ENCODE measurements around the gene ZSCAN26. TPM values are rescaled to one million over a fixed set of nuclear protein-coding genes. Genes with fewer than 3 reads are reported as not detected.
"Not testable (repeated sequence)": the region's sequence is repeated elsewhere in the genome, so short reads cannot be mapped to it uniquely, and the experiment has no call there.

ZSCAN26 gene
- total RNA-seq, 1 donor: 20.8 TPM

DNA sequence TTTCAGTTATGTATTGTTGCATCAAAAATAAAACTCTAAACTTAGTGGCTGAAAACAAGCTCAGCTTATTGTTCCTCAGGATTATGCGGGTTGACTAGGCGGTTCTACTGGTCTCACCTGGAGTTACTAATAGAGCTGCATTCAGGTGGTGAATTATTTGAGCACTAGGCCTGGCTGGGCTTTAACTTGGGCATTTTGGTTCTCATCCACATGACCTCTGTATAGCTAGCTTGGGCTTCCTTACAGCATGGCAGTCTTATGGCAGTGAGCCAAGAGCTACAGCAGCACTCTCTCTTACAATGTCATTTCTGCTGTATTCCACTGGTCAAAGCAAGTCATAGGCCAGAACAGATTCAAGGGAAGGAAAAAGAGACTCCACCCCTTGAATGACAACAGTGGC lies 16.0 kb downstream of the ZSCAN26 start:
- no peak for DNase-seq (ENCODE audit: low read depth)
- no peak overlapping the region for H3K4me3 ChIP-seq (ENCODE audit: low read depth, low read length)
- TF ChIP-seq, protein P1, sequence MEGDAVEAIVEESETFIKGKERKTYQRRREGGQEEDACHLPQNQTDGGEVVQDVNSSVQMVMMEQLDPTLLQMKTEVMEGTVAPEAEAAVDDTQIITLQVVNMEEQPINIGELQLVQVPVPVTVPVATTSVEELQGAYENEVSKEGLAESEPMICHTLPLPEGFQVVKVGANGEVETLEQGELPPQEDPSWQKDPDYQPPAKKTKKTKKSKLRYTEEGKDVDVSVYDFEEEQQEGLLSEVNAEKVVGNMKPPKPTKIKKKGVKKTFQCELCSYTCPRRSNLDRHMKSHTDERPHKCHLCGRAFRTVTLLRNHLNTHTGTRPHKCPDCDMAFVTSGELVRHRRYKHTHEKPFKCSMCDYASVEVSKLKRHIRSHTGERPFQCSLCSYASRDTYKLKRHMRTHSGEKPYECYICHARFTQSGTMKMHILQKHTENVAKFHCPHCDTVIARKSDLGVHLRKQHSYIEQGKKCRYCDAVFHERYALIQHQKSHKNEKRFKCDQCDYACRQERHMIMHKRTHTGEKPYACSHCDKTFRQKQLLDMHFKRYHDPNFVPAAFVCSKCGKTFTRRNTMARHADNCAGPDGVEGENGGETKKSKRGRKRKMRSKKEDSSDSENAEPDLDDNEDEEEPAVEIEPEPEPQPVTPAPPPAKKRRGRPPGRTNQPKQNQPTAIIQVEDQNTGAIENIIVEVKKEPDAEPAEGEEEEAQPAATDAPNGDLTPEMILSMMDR (IDR thresholded peaks at IDR 0.05; ENCODE audit: insufficient read depth, low read length): no peak

DNA sequence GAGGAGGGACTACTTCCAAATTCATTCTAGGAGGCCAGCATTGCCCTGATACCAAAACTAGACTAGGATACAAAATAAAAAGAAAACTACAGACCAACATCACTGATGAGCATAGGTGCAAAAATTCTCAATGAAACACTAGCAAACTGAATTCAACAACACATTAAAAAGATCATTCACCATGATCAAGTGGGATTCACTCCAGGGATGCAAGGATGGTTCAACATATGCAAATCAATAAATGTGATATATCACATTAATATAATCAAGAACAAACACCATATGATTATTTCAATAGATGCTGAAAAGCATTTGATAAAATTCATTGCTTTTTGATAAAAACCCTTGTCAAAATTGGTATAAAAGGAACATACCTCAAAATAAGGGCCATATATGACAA lies 24.6 kb downstream of the ZSCAN26 start:
- DNase-seq (ENCODE audit: low read depth): no peak
- H3K4me3 ChIP-seq (ENCODE audit: low read depth, low read length): no peak overlapping the region
- TF ChIP-seq, protein P1 (IDR thresholded peaks at IDR 0.05; ENCODE audit: insufficient read depth, low read length): no peak

DNA sequence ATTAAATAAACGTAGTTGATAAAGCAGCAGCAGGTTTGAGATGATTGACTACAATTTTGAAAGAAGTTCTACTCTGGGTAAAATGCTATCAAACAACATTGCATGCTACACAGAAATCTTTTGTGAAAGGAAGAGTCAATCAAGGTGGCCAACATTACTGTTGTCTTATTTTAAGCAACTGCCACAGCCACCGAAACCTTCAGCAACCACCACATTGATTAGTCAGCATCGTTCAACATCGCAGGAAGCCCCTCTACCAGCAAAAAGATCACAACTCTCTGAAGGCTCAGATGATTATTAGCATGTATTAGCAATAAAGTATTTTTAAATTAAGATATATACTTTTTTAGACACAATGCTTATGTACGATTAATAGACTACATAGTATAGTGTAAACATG lies 28.4 kb downstream of the ZSCAN26 start:
- TF ChIP-seq, protein P1 (IDR thresholded peaks at IDR 0.05; ENCODE audit: insufficient read depth, low read length): no peak
- DNase-seq (ENCODE audit: low read depth): no peak
- no peak overlapping the region for H3K4me3 ChIP-seq (ENCODE audit: low read depth, low read length)

DNA sequence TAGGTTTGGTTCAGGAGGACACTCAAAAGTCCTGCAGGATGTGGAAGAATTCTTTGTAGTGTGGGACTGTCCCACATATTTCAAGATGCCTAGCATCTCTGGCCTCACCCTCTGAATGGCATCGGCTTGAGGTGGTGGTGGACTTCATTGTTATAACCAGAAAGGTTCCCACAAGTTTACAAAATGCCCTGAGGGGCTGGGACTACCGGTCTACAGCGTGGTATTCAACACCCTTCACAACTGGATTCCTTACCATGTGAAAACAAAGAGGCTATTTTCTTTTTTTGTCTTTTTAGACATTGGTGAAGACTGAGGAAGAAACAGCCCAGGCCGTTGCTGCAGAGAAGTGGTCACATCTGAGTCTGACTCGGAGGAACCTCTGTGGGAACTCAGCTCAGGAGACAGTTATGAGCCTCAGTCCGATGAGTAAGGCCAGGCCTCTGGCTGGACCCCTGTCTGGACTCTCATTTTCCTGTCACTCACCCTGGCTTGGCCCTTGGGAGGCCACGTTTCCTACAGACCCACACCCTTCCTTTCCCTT lies 29.6 kb downstream of the ZSCAN26 start:
- DNase-seq (ENCODE audit: low read depth): no peak
- H3K4me3 ChIP-seq (ENCODE audit: low read depth, low read length): no peak overlapping the region
- TF ChIP-seq, protein P1 (IDR thresholded peaks at IDR 0.05; ENCODE audit: insufficient read depth, low read length): no peak

DNA sequence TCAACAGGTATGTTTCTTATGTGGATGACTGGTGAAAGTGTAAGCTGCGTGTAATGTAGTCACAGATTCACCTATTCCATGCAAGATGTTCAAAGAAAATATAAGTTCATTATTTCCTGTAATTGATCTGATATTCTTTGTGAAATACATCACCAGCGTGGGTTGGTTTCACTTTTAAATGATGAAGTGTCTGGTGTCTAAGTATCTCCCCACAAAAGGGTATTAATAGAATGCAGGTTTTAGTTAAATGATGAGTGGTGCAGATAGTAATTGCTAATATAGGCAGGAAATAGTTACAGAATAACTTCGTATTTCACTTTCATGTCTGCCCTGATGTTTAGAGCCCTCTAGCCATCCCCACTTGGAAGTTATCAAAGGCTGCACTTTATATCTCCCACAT lies 36.6 kb downstream of the ZSCAN26 start:
- TF ChIP-seq, protein P1 (IDR thresholded peaks at IDR 0.05; ENCODE audit: insufficient read depth, low read length): no peak
- H3K4me3 ChIP-seq (ENCODE audit: low read depth, low read length): no peak overlapping the region
- DNase-seq (ENCODE audit: low read depth): no peak

DNA sequence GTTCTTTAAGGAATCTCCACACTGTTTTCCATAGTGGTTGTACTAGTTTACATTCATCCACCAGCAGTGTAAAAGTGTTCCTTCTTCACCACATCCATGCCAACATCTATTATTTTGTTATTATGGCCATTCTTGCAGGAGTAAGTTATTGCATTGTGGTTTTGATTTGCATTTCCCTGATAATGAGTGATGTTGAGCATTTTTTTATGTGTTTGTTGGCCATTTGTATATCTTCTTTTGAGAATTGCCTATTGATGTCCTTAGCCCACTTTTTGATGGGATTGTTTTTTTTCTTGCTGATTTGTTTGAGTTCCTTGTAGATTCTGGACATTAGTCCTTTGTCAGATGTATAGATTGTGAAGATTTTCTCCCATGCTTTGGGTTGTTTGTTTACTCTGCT lies 39.4 kb downstream of the ZSCAN26 start:
- DNase-seq (ENCODE audit: low read depth); H3K4me3 ChIP-seq (ENCODE audit: low read depth, low read length): not testable (repeated sequence)

DNA sequence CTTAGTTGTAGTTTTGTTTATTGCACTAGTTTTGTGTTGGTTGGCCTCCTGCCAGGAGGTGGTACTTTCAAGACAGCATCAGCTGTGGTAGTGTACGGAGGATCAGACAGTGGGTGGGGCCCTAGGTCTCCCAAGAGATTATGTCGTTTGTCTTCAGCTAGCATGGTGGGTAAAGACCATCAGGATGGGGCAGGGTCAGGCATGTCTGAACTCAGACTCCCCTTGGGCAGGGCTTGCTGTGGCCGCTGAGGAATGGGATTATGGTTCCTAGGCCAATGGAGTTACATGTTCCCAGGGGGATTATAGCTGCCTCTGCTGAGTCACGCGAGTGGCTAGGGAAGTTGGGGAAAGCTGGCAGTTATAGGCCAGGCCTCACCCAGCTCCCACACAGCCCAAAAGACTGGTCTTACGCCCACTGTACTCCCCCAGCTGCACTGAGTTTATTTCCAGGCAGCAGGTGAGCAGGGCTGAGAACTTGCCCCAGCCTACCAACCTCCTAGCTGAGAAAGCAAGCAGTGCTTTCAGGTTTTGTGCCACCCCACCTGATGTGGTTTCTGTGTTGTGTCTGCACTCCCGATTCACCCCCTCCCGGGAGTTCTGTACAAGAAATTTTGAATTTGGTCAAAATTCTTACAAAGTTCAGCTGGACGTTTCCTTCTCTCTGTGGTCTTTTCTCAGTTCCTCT lies 44.3 kb downstream of the ZSCAN26 start:
- DNase-seq (ENCODE audit: low read depth): no peak
- TF ChIP-seq, protein P1 (IDR thresholded peaks at IDR 0.05; ENCODE audit: insufficient read depth, low read length): no peak
- no peak overlapping the region for H3K4me3 ChIP-seq (ENCODE audit: low read depth, low read length)
